GM19099 (cell line): ENCODE results near the gene ATAD2B.

Source experiments
- POLR2A ChIP-seq: IDR thresholded peaks from 3 replicates; pipeline ENCODE4 v1.6.1; 2011; ENCODE audit warnings: low read depth; ENCODE audit not compliant: insufficient read length; ENCODE audit errors: extremely low read depth

The ATAD2B gene

DNA sequence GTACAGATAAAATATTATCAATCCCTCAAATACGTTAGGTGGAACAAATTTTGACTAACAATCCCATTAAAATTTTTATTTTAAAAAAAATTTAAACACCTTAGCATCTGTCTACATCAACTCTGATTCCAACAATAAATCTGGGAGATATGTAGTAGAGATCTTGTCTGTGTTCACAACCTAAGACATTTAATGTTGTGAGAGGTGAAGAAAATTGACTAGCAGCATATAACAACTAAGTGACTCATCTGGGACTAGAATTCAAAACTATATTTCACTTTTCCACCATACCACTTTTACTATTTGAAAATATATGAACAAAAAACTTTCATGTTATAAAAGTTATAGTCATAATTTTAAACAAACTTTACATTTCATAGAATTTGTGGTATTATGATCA lies 97.9 kb downstream of the ATAD2B start:
- no peak for TF ChIP-seq POLR2A

DNA sequence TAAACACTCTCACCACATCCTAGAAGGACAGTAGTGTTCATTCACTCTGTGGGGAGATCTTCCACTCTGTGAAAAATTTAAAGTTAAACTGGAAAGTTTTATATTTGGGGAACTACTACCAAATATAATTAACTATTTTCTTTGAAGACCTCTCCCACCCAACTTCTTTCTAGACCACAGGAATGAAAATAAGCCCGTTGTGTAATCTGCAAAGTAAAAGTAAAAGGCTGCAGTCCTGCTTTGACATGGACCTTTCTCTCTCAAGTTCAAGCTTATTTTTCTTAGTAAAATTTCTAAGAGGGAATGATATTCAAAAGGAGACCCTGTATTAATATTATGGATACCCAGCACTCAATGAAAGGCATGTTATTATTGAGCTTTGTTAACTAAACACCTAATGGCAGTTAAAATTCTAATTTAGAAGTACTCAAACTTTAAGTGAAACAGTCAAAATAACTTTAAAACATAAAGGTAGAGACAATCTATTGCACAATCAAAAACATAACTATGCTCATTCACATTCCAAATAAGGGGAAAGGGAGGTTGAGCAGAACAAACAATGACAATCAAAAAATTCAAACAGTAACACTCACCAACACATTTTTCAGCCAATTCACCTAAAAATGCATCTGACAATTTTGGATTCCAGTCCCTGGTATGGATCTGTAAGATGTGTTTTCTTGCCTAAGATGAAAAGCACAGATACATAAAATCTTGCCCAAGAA lies 98.5 kb downstream of the ATAD2B start:
- no peak for TF ChIP-seq POLR2A

GRCh38 chr2:23827287-23827686 lies 99.6 kb downstream of the ATAD2B start:
- TF ChIP-seq POLR2A: no peak

DNA sequence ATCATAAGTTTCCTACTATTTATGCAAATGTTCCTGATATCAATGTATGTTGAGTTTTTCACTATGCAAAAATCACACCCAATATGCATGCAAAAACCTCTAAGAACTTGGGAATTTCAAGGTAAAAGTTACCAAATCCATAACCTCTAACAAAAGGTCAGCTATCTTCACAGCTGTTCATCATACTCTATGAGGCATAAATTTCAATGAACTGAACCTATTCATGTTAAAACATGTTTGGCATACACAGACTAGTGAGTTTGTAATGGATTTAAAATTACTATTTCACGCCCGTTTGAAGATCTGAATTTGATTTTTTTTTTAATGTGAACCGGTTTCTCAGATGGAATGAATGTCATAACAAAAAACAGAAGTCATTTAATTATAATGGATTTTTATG lies 100.2 kb downstream of the ATAD2B start:
- no peak for TF ChIP-seq POLR2A

GRCh38 chr2:23826040-23826439 lies 100.9 kb downstream of the ATAD2B start:
- TF ChIP-seq POLR2A: no peak

- TF ChIP-seq POLR2A: no peak
These were observed 102.1 kb downstream of the ATAD2B start for GRCh38 chr2:23824777-23825212.

- no peak for TF ChIP-seq POLR2A
These were observed 103.1 kb downstream of the ATAD2B start for GRCh38 chr2:23823863-23824262.

- TF ChIP-seq POLR2A: no peak
These were observed 112.0 kb downstream of the ATAD2B start for GRCh38 chr2:23814963-23815362.

GRCh38 chr2:23813438-23813837 lies 113.5 kb downstream of the ATAD2B start:
- no peak for TF ChIP-seq POLR2A

GRCh38 chr2:23809150-23809549 lies 117.8 kb downstream of the ATAD2B start:
- no peak for TF ChIP-seq POLR2A

GRCh38 chr2:23806665-23807249 lies 120.2 kb downstream of the ATAD2B start:
- TF ChIP-seq POLR2A: no peak

DNA sequence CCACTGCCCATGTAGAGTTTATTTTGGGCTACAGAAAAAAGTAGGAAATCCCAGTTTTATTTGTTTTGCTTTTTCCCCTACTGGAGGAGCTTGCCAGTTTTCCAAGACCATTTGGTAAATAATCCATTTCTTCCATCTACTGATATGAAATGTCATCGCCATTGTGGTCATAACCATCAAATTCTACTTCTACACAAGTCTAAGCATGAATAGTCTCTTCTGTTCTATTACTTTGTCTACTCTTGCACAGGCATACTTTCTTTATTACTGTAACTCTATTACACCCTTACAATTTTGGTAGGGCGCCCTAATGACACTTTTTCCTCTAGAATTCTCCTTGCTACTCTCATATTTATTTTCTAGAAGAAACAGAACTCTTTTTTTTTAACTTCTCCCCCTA lies 120.7 kb downstream of the ATAD2B start:
- TF ChIP-seq POLR2A: no peak

GRCh38 chr2:23803965-23804542 lies 122.9 kb downstream of the ATAD2B start:
- no peak for TF ChIP-seq POLR2A

- TF ChIP-seq POLR2A: no peak
These were observed 123.5 kb downstream of the ATAD2B start for GRCh38 chr2:23803264-23803964.

DNA sequence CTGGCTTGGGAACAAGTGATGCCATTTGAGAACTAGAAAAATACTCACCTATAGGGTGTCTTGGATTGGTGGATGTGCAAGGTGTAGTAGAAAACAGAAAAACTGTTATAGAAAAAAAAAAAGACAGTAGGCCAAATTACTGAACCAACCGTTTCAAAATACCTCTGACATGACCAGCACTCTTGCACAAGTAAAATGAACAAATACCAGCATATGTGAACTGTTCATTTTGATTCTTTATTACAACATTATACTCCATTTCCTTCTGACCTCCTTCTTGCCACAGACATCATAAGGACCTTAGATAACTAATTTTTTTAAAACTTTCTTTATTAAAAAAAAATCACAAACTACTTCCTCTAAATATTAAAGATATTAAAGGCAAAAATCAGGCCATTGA lies 125.5 kb downstream of the ATAD2B start:
- TF ChIP-seq POLR2A: no peak

GRCh38 chr2:23794234-23794633 lies 132.7 kb downstream of the ATAD2B start:
- TF ChIP-seq POLR2A: no peak
